ENCODE results near the gene POU5F1.

DNA sequence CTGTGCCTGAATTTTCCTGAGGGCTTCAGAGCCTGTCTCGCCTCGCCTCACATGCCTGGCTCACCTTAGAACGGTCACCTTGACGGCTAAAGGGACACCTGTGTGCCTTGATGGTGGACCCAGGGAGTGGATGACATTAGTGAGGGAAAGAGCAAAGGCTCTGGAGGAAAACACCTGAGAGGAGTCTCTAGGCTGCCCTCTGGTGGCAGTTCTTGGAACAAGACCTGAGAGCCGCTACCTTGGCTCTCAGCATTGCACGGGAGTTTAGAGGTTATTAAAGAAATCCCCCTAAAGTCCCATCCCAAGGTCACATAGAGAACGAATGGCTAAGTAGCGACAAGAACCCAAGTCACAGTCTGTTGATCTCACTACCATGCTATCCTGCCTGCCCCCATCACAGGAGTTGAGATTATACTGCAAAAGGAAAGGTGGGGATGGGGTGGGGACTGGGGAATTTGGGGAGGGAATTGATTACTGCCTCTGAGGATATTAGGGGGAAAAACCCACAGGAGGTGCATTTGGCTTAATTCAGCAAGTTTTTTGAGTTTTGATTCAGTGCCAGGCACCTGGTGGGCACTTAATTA, 42.3 kb downstream of the POU5F1 start:
- peak; percentile 72 for TF ChIP-seq CTCF (IDR thresholded peaks at IDR 0.05; ENCODE audit: poor library complexity, severe bottlenecking)
- peak; percentile 64 for TF ChIP-seq SMC3 (conservative IDR thresholded peaks at IDR 0.05; ENCODE audit: poor library complexity)
- no peak for TF ChIP-seq POLR2AphosphoS5 (IDR thresholded peaks at IDR 0.05)
- no peak for TF ChIP-seq EP300 (conservative IDR thresholded peaks at IDR 0.05; ENCODE audit: poor library complexity, severe bottlenecking)
- TF ChIP-seq EZH2 (IDR thresholded peaks at IDR 0.05; ENCODE audit: borderline replicate concordance, insufficient read depth, low read length, poor library complexity, severe bottlenecking), result no peak
- TF ChIP-seq RAD21 (conservative IDR thresholded peaks at IDR 0.05), result peak; percentile 44
- TF ChIP-seq, protein P1, sequence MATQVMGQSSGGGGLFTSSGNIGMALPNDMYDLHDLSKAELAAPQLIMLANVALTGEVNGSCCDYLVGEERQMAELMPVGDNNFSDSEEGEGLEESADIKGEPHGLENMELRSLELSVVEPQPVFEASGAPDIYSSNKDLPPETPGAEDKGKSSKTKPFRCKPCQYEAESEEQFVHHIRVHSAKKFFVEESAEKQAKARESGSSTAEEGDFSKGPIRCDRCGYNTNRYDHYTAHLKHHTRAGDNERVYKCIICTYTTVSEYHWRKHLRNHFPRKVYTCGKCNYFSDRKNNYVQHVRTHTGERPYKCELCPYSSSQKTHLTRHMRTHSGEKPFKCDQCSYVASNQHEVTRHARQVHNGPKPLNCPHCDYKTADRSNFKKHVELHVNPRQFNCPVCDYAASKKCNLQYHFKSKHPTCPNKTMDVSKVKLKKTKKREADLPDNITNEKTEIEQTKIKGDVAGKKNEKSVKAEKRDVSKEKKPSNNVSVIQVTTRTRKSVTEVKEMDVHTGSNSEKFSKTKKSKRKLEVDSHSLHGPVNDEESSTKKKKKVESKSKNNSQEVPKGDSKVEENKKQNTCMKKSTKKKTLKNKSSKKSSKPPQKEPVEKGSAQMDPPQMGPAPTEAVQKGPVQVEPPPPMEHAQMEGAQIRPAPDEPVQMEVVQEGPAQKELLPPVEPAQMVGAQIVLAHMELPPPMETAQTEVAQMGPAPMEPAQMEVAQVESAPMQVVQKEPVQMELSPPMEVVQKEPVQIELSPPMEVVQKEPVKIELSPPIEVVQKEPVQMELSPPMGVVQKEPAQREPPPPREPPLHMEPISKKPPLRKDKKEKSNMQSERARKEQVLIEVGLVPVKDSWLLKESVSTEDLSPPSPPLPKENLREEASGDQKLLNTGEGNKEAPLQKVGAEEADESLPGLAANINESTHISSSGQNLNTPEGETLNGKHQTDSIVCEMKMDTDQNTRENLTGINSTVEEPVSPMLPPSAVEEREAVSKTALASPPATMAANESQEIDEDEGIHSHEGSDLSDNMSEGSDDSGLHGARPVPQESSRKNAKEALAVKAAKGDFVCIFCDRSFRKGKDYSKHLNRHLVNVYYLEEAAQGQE (IDR thresholded peaks at IDR 0.05; ENCODE audit: borderline replicate concordance), result no peak
- no peak for TF ChIP-seq MXI1 (conservative IDR thresholded peaks at IDR 0.05; ENCODE audit: poor library complexity, severe bottlenecking)
- TF ChIP-seq TAF1 (IDR thresholded peaks at IDR 0.05; ENCODE audit: low read depth), result no peak

All from neural cell (in vitro differentiated cells).